ENCODE data around the gene CPO. TPM values are rescaled to one million over a fixed set of nuclear protein-coding genes. Genes with fewer than 3 reads are reported as not detected.

The CPO gene
- total RNA-seq, 1 experiment from 2014 or later, result 0.40 TPM

- CTCF ChIA-PET, result interaction anchor here (1.3 kb wide), 1 partner anchor 10 kb away, joined by 3 read pairs; no protein-coding TSS in a partner anchor
These were observed 21.1 kb upstream of the CPO start for GRCh38 chr2:206918263-206918662.

GRCh38 chr2:206920310-206920709 is 19.0 kb upstream of the CPO start:
- intact Hi-C loops (cut with micrococcal nuclease; ENCODE audit: unreplicated experiment), result no loop called here
- H3K27me3 Mint-ChIP-seq (ENCODE audit: unreplicated experiment), result no peaks in the 10 kb centered on the region
- DNase-seq, result no peak
- H3K4me3 Mint-ChIP-seq (ENCODE audit: low read depth, unreplicated experiment), result no peak overlapping the region
- no TSS peak for BruUV-seq (replicated peaks)
- H3K9me3 Mint-ChIP-seq (ENCODE audit: low read depth, unreplicated experiment), result peaks cover 2% of the 10 kb centered on the region
- H3K27ac Mint-ChIP-seq (ENCODE audit: unreplicated experiment), result no peak overlapping the region
- H3K36me3 Mint-ChIP-seq (ENCODE audit: insufficient read depth, unreplicated experiment), result no peaks in the 10 kb centered on the region
- H3K4me1 Mint-ChIP-seq (ENCODE audit: low read depth, unreplicated experiment), result no peaks in the 10 kb centered on the region
- CTCF ChIA-PET, result no interaction called here
- TF ChIP-seq, protein P1, sequence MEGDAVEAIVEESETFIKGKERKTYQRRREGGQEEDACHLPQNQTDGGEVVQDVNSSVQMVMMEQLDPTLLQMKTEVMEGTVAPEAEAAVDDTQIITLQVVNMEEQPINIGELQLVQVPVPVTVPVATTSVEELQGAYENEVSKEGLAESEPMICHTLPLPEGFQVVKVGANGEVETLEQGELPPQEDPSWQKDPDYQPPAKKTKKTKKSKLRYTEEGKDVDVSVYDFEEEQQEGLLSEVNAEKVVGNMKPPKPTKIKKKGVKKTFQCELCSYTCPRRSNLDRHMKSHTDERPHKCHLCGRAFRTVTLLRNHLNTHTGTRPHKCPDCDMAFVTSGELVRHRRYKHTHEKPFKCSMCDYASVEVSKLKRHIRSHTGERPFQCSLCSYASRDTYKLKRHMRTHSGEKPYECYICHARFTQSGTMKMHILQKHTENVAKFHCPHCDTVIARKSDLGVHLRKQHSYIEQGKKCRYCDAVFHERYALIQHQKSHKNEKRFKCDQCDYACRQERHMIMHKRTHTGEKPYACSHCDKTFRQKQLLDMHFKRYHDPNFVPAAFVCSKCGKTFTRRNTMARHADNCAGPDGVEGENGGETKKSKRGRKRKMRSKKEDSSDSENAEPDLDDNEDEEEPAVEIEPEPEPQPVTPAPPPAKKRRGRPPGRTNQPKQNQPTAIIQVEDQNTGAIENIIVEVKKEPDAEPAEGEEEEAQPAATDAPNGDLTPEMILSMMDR (IDR thresholded peaks at IDR 0.05; ENCODE audit: unreplicated experiment), result no peak

More at GRCh38 chr2:206918263-206918662, 21.1 kb upstream of the CPO start:
- intact Hi-C loops (cut with micrococcal nuclease; ENCODE audit: unreplicated experiment), result no loop called here
- no peak overlapping the region for H3K4me3 Mint-ChIP-seq (ENCODE audit: low read depth, unreplicated experiment)
- H3K9me3 Mint-ChIP-seq (ENCODE audit: low read depth, unreplicated experiment), result no peaks in the 10 kb centered on the region
- DNase-seq, result no peak
- H3K36me3 Mint-ChIP-seq (ENCODE audit: insufficient read depth, unreplicated experiment), result no peaks in the 10 kb centered on the region
- no peak overlapping the region for H3K27ac Mint-ChIP-seq (ENCODE audit: unreplicated experiment)
- TF ChIP-seq, protein P1 (IDR thresholded peaks at IDR 0.05; ENCODE audit: unreplicated experiment), result no peak
- no peaks in the 10 kb centered on the region for H3K27me3 Mint-ChIP-seq (ENCODE audit: unreplicated experiment)
- BruUV-seq (replicated peaks), result no TSS peak
- no peaks in the 10 kb centered on the region for H3K4me1 Mint-ChIP-seq (ENCODE audit: low read depth, unreplicated experiment)

- TF ChIP-seq, protein P1 (IDR thresholded peaks at IDR 0.05; ENCODE audit: unreplicated experiment), result no peak
- H3K27ac Mint-ChIP-seq (ENCODE audit: unreplicated experiment), result no peak overlapping the region
- H3K4me3 Mint-ChIP-seq (ENCODE audit: low read depth, unreplicated experiment), result no peak overlapping the region
- H3K9me3 Mint-ChIP-seq (ENCODE audit: low read depth, unreplicated experiment), result peaks cover 2% of the 10 kb centered on the region
- BruUV-seq (replicated peaks), result no TSS peak
- no peaks in the 10 kb centered on the region for H3K27me3 Mint-ChIP-seq (ENCODE audit: unreplicated experiment)
- H3K36me3 Mint-ChIP-seq (ENCODE audit: insufficient read depth, unreplicated experiment), result no peaks in the 10 kb centered on the region
- CTCF ChIA-PET, result no interaction called here
- no peak for DNase-seq
- H3K4me1 Mint-ChIP-seq (ENCODE audit: low read depth, unreplicated experiment), result no peaks in the 10 kb centered on the region
- intact Hi-C loops (cut with micrococcal nuclease; ENCODE audit: unreplicated experiment), result no loop called here
These were observed 18.4 kb upstream of the CPO start for GRCh38 chr2:206920951-206921350.

DNA sequence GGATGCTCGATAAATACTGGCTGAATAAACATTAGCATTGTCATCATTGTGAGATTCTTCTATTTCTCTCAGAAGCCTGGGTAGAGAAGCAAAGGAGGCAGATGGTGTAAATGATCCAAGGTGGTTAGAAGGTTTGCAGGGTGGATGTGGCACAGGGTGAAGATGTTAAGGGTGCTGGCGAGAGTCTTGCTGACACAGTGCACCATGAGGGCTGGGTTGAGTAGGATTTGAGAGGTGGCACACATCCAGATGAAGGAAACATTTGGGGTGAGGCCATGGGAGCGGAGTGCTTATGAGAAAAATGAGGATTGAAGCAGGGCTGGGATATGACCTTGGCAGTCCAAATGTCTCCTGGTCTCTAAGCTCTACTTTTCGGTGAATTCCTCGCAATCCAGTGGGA is 17.8 kb upstream of the CPO start:
- Mint-ChIP-seq H3K4me3 (ENCODE audit: low read depth, unreplicated experiment) (no peak overlapping the region), H3K27me3 (ENCODE audit: unreplicated experiment) (no peaks in the 10 kb centered on the region), H3K36me3 (ENCODE audit: insufficient read depth, unreplicated experiment) (no peaks in the 10 kb centered on the region), H3K9me3 (ENCODE audit: low read depth, unreplicated experiment) (peaks cover 2% of the 10 kb centered on the region), H3K27ac (ENCODE audit: unreplicated experiment) (peak overlapping the region; percentile 6), H3K4me1 (ENCODE audit: low read depth, unreplicated experiment) (no peaks in the 10 kb centered on the region)
- DNase-seq, result no peak
- intact Hi-C loops (cut with micrococcal nuclease; ENCODE audit: unreplicated experiment), result no loop called here
- CTCF ChIA-PET, result no interaction called here
- TF ChIP-seq, protein P1 (IDR thresholded peaks at IDR 0.05; ENCODE audit: unreplicated experiment), result no peak
- BruUV-seq (replicated peaks), result no TSS peak

All from Calu3 (cell line).